ENCODE data around the gene THBS3.
"Not testable (repeated sequence)": the region's sequence is repeated elsewhere in the genome, so short reads cannot be mapped to it uniquely, and the experiment has no call there.

Gene THBS3

DNA sequence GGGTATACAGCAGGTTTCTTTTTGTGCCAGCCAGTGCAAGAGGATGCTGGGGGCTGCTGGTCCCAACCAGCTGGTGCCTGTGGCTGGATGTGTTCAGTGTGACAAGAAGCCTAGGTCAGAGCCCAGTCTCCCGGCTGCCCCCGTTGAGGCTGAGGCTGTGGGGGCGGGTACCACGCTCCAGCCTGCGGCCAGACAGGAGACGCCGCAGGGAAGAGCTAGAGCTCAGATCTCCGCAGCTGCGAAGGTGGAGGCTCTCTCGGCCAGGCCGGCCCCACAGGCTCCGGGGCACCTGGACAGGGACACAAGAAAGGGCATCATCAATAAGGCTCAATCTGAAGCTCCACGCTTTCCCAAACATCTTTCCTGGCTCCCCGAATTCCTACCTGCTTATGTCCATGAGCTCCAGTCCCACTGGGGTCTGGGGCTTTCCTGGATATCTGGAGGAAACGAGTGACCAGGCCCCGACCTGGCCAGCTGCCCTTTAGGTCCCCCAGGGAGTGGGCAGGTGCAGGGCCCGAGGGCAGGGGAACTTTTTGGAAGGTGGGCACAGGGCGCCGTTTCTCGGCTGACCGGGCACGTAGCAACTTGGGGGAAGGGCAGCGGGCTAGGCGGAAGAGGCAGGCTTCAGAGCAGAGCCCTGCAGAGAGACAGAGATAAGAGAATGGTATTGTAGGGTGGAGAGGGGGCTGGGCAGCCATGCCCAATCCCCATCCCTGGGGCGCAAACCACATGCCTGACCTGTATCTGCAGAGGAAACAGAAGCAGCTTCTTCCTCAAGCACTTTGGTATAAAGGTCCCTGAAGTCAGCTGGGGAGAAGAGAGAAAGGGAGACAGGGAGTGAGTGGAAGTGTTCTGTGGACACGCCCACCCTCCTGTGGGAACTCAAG lies 40.2 kb upstream of the THBS3 start:
- H3K4me1 ChIP-seq (ENCODE audit: control insufficient read depth, insufficient read depth, low read length), result peaks cover 20% of the 10 kb centered on the region
- H3K9me3 ChIP-seq (ENCODE audit: control insufficient read depth, low read length), result no peaks in the 10 kb centered on the region
- H3K4me3 ChIP-seq (ENCODE audit: low read length), result no peak overlapping the region
- H3K27me3 ChIP-seq (ENCODE audit: control insufficient read depth, insufficient read depth, low read length), result no peaks in the 10 kb centered on the region
- H3K9ac ChIP-seq (ENCODE audit: low read length), result no peak overlapping the region
- no peaks in the 10 kb centered on the region for H3K36me3 ChIP-seq (ENCODE audit: control insufficient read depth, insufficient read depth, low read length)

GRCh38 chr1:155246796-155247195 lies 39.1 kb upstream of the THBS3 start:
- H3K4me3 ChIP-seq (ENCODE audit: low read length); H3K27me3 ChIP-seq (ENCODE audit: control insufficient read depth, insufficient read depth, low read length); H3K36me3 ChIP-seq (ENCODE audit: control insufficient read depth, insufficient read depth, low read length); H3K9me3 ChIP-seq (ENCODE audit: control insufficient read depth, low read length); H3K9ac ChIP-seq (ENCODE audit: low read length): not testable (repeated sequence)
- H3K4me1 ChIP-seq (ENCODE audit: control insufficient read depth, insufficient read depth, low read length), result peaks cover 26% of the 10 kb centered on the region

DNA sequence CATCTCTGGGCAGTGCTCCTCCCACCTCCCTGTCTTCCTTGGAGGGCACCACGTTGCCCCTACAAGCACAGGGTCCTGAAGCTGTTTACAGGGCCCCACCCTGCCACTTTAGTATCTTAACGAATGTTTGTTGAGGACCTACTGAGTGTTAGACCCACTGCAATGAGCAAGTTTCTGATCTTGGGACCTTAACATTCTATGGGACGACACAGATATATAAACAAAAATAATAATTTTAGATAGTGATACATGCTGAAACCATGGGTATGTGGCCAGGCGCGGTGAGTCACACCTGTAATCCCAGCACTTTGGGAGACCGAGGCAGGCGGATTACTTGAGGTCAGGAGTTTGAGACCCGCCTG lies 37.4 kb upstream of the THBS3 start:
- no peaks in the 10 kb centered on the region for H3K36me3 ChIP-seq (ENCODE audit: control insufficient read depth, insufficient read depth, low read length)
- no peaks in the 10 kb centered on the region for H3K9me3 ChIP-seq (ENCODE audit: control insufficient read depth, low read length)
- H3K4me1 ChIP-seq (ENCODE audit: control insufficient read depth, insufficient read depth, low read length), result peaks cover 33% of the 10 kb centered on the region
- H3K27me3 ChIP-seq (ENCODE audit: control insufficient read depth, insufficient read depth, low read length), result no peaks in the 10 kb centered on the region
- peak overlapping the region; percentile 79 for H3K9ac ChIP-seq (ENCODE audit: low read length)
- H3K4me3 ChIP-seq (ENCODE audit: low read length), result peak overlapping the region; percentile 93

DNA sequence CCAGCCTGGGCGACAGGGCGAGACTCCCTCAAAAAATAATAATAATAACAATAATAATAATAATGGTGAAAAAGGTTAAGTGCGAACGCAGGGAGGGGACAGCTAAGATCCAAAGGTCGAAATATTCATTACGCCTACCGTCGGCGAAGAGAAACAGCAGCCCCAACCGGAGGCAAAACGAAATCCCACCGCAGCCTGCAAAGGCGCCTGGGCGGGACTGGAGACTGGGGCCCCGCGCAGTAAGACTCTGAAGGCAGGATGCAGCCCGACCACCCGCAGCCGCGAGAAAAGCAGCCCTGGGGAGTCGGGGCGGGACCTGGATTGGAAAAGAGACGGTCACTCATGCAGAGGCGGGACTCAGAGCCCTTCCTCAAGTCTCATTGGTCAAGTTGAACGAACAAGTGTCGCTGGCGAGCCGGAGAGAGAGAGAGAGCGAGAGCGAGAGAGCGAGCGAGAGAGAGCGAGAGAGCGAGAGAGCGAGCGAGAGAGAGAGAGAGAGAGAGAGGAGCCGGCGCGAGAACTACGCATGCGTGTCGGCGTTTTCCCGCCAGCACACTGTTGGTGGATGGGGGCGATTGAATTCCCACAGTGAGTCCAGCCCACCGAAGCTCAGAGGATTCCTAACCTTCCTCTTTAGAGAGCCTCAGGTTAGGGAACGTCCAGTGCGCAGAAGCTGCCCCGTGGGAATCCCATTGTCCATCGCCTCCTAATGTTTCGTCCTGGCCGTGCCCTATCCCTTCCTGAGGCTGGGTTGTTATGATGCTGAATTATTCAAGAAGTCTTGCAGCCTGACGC lies 36.9 kb upstream of the THBS3 start:
- Histone ChIP-seq H3K9me3 (ENCODE audit: control insufficient read depth, low read length) (no peaks in the 10 kb centered on the region), H3K9ac (ENCODE audit: low read length) (peak overlapping the region; percentile 79), H3K36me3 (ENCODE audit: control insufficient read depth, insufficient read depth, low read length) (no peaks in the 10 kb centered on the region), H3K4me3 (ENCODE audit: low read length) (peak overlapping the region; percentile 93), H3K4me1 (ENCODE audit: control insufficient read depth, insufficient read depth, low read length) (peaks cover 33% of the 10 kb centered on the region), H3K27me3 (ENCODE audit: control insufficient read depth, insufficient read depth, low read length) (no peaks in the 10 kb centered on the region)

DNA sequence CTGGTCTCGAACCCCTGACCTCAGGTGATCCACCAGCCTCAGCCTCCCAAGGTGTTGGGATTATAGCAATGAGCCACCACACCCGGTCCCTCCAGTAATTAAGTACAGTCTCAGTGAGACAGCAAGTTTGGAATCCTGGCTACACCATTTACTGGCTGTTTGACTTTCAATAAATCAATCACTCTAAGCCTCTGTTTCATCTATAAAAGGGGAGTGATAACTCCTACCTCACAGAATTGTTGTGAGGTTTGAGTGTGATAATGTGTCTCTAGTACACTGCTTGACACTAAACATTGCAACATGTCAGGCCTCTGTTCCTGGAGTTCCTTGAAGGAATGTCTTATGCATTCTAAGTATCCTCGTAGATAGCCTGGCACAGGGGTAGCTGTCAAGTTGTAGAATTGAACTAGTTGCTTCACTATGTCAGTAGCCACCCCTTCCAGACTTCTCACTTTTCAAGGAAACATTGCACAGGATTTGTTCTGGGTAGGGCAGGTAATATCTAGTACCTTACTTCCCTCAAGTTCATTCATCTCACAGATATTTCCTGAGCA lies 35.2 kb upstream of the THBS3 start:
- Histone ChIP-seq H3K9ac (ENCODE audit: low read length) (no peak overlapping the region), H3K36me3 (ENCODE audit: control insufficient read depth, insufficient read depth, low read length) (no peaks in the 10 kb centered on the region), H3K9me3 (ENCODE audit: control insufficient read depth, low read length) (no peaks in the 10 kb centered on the region), H3K27me3 (ENCODE audit: control insufficient read depth, insufficient read depth, low read length) (no peaks in the 10 kb centered on the region), H3K4me3 (ENCODE audit: low read length) (no peak overlapping the region), H3K4me1 (ENCODE audit: control insufficient read depth, insufficient read depth, low read length) (peaks cover 33% of the 10 kb centered on the region)

DNA sequence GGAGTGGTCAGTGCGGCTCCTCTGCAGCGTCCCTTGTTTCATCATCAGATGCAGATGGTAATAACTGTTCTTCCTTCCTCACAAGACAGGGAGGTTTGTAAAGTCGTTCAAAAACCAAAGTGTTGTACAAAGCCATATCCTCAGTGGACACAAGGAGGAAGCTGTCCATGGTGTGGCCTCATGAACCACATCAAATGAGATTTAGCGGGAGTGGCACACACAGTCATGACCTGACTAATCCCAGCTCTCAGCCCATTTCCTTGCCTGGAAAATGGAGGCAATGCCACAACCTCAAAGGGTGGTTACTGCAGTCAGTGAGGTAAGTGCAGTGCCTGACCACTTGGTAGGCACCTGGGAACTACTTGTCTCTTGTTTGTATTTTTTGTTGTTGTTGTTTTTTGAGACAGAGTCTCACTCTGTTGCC lies 34.2 kb upstream of the THBS3 start:
- H3K4me3 ChIP-seq (ENCODE audit: low read length), result no peak overlapping the region
- H3K9me3 ChIP-seq (ENCODE audit: control insufficient read depth, low read length), result no peaks in the 10 kb centered on the region
- no peaks in the 10 kb centered on the region for H3K27me3 ChIP-seq (ENCODE audit: control insufficient read depth, insufficient read depth, low read length)
- no peaks in the 10 kb centered on the region for H3K36me3 ChIP-seq (ENCODE audit: control insufficient read depth, insufficient read depth, low read length)
- no peak overlapping the region for H3K9ac ChIP-seq (ENCODE audit: low read length)
- peaks cover 33% of the 10 kb centered on the region for H3K4me1 ChIP-seq (ENCODE audit: control insufficient read depth, insufficient read depth, low read length)

- no peaks in the 10 kb centered on the region for H3K9me3 ChIP-seq (ENCODE audit: control insufficient read depth, low read length)
- peaks cover 33% of the 10 kb centered on the region for H3K4me1 ChIP-seq (ENCODE audit: control insufficient read depth, insufficient read depth, low read length)
- H3K9ac ChIP-seq (ENCODE audit: low read length), result peak overlapping the region; percentile 54
- no peaks in the 10 kb centered on the region for H3K27me3 ChIP-seq (ENCODE audit: control insufficient read depth, insufficient read depth, low read length)
- H3K4me3 ChIP-seq (ENCODE audit: low read length), result peak overlapping the region; percentile 3
- no peaks in the 10 kb centered on the region for H3K36me3 ChIP-seq (ENCODE audit: control insufficient read depth, insufficient read depth, low read length)
These were observed 33.5 kb upstream of the THBS3 start for GRCh38 chr1:155241069-155241679.

GRCh38 chr1:155236451-155236850 lies 28.8 kb upstream of the THBS3 start:
- Histone ChIP-seq H3K27me3 (ENCODE audit: control insufficient read depth, insufficient read depth, low read length) (no peaks in the 10 kb centered on the region), H3K4me1 (ENCODE audit: control insufficient read depth, insufficient read depth, low read length) (peaks cover 11% of the 10 kb centered on the region), H3K36me3 (ENCODE audit: control insufficient read depth, insufficient read depth, low read length) (no peaks in the 10 kb centered on the region), H3K9ac (ENCODE audit: low read length) (no peak overlapping the region), H3K9me3 (ENCODE audit: control insufficient read depth, low read length) (no peaks in the 10 kb centered on the region), H3K4me3 (ENCODE audit: low read length) (no peak overlapping the region)

DNA sequence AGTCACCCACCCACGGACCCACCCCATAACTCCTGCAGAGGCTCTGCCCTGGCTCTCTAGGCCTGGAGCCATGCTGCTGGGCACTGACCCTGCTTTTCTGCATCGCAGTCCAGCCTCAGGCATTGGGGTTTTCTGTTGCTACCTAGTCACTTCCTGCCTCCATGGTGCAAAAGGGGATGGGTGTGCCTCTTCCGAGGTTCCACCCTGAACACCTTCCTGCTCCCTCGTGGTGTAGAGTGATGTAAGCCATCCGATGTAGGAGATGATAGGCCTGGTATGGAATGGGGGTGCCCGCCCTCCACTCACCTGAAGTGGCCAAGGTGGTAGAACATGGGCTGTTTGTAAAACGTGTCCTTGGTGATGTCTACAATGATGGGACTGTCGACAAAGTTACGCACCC lies 27.7 kb upstream of the THBS3 start:
- H3K4me3 ChIP-seq (ENCODE audit: low read length); H3K4me1 ChIP-seq (ENCODE audit: control insufficient read depth, insufficient read depth, low read length); H3K36me3 ChIP-seq (ENCODE audit: control insufficient read depth, insufficient read depth, low read length); H3K9me3 ChIP-seq (ENCODE audit: control insufficient read depth, low read length); H3K27me3 ChIP-seq (ENCODE audit: control insufficient read depth, insufficient read depth, low read length); H3K9ac ChIP-seq (ENCODE audit: low read length): not testable (repeated sequence)

- not testable (repeated sequence) for H3K4me3 ChIP-seq (ENCODE audit: low read length)
These were observed 25.8 kb upstream of the THBS3 start for GRCh38 chr1:155233502-155233901.

GRCh38 chr1:155232001-155232978 lies 24.6 kb upstream of the THBS3 start:
- not testable (repeated sequence) for H3K4me3 ChIP-seq (ENCODE audit: low read length); H3K36me3 ChIP-seq (ENCODE audit: control insufficient read depth, insufficient read depth, low read length); H3K27me3 ChIP-seq (ENCODE audit: control insufficient read depth, insufficient read depth, low read length); H3K4me1 ChIP-seq (ENCODE audit: control insufficient read depth, insufficient read depth, low read length); H3K9ac ChIP-seq (ENCODE audit: low read length); H3K9me3 ChIP-seq (ENCODE audit: control insufficient read depth, low read length)

More at GRCh38 chr1:155233502-155233901, 25.8 kb upstream of the THBS3 start:
- not testable (repeated sequence) for H3K9ac ChIP-seq (ENCODE audit: low read length); H3K27me3 ChIP-seq (ENCODE audit: control insufficient read depth, insufficient read depth, low read length); H3K36me3 ChIP-seq (ENCODE audit: control insufficient read depth, insufficient read depth, low read length); H3K4me1 ChIP-seq (ENCODE audit: control insufficient read depth, insufficient read depth, low read length); H3K9me3 ChIP-seq (ENCODE audit: control insufficient read depth, low read length)

Data from mucosa of stomach (tissue), 1 donor.